Tibial artery (tissue), 4 donors: Measurements from ENCODE around the gene PCSK2.

ENCODE experiments used
- DNase-seq, 2 donors: peaks; one replicate each; pipeline ENCODE4 v3.0.0-alpha.2; 2019
- H3K27ac ChIP-seq, 2 donors: fragments of 200-600 bp; sonication (generic) in 1 of 2; 1 replicate in 1 of 2; 2 replicates in 1 of 2; pipeline ENCODE4 v1.5.1; 2018 to 2019; ENCODE audit warnings: mild to moderate bottlenecking in 1 of 2
- H3K27me3 ChIP-seq, 2 donors: fragments of 200-600 bp; sonication (generic) in 1 of 2; one replicate each; pipeline versions ENCODE4 v1.5.1 to v1.6.0; 2016 to 2019
- H3K36me3 ChIP-seq, 3 donors: fragments of 200-600 bp; sonication (generic) in 2 of 3; one replicate each; pipeline ENCODE4 v1.5.1; 2016 to 2019; ENCODE audit warnings: mild to moderate bottlenecking in 2 of 3
- H3K4me1 ChIP-seq, 4 donors: fragments of 200-600 bp; sonication (generic) in 2 of 4; 1 replicate in 3 of 4; 2 replicates in 1 of 4; pipeline ENCODE4 v1.5.1; 2016 to 2019
- H3K4me3 ChIP-seq, 2 donors: fragments of 200-600 bp; sonication (generic) in 1 of 2; 1 replicate in 1 of 2; 2 replicates in 1 of 2; pipeline ENCODE4 v1.5.1; 2018 to 2019; ENCODE audit warnings: mild to moderate bottlenecking in 2 of 2
- H3K9me3 ChIP-seq, 3 donors: fragments of 200-600 bp; sonication (generic) in 1 of 3; one replicate each; pipeline ENCODE4 v1.5.1; 2016 to 2019
- CTCF ChIP-seq, 2 experiments: fragments of 200-600 bp in 1 of 2; fragments of 450-650 bp in 1 of 2; IDR thresholded peaks; one replicate each; pipeline ENCODE4 v1.5.1; 2017 to 2019; ENCODE audit warnings: antibody characterized with exemption in 2 of 2, mild to moderate bottlenecking in 1 of 2, moderate library complexity in 1 of 2
- intact Hi-C: fragments of 100-400 bp; cut with DNase I; formaldehyde crosslinking; loops from one replicate; pipeline ENCODE4 v1.15.0; 2023; ENCODE audit warnings: low total_unique reads

Gene PCSK2

DNA sequence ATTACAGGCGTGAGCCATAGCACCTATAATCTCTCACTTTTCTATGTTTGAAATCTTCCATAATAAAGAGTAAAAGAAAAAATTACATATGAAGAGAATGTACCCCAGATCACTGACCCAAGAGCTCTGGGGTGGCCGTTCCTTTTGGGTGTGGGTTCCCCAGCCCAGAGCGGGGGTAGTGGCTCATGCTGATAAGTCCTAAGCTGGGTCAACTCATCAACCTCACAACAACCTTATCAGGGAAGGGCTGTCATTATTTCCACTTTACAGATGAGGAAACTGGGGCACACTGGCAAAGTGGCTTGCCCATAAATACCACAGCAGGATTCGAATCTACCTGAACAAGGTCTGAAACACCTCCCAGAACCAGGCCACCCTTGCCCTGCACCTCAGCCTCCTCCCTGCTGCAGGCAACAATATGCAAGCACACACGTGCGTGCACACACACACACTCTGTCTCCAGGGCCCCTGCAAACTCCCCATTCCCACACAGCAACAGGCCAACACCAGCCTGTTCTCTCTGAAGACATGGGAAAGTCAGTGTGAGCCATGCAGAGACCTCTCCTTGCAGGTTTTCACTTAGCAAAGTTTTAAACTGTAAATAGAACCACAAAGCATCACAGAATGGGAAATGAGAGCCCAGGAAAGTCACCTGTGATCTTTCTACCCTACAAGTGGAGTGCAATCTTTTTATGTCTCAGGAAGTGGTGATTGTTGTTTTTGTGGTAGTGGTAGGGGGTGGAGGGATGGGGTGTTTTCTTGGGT is 276.6 kb downstream of the PCSK2 start:
- Histone ChIP-seq H3K4me1 (peaks cover 0 to 13% (median 10%) of the 10 kb centered on the region in 4 donors), H3K36me3 (no peaks in the 10 kb centered on the region), H3K27me3 (no peaks in the 10 kb centered on the region), H3K27ac (no peak overlapping the region), H3K4me3 (no peak overlapping the region), H3K9me3 (no peaks in the 10 kb centered on the region)
- DNase-seq = no peak
- no peak for TF ChIP-seq CTCF (IDR thresholded peaks at IDR 0.05)
- intact Hi-C loops = loop anchor here (2.0 to 10.0 kb wide), 4 partner anchors 115 to 491 kb away; no protein-coding TSS in a partner anchor

DNA sequence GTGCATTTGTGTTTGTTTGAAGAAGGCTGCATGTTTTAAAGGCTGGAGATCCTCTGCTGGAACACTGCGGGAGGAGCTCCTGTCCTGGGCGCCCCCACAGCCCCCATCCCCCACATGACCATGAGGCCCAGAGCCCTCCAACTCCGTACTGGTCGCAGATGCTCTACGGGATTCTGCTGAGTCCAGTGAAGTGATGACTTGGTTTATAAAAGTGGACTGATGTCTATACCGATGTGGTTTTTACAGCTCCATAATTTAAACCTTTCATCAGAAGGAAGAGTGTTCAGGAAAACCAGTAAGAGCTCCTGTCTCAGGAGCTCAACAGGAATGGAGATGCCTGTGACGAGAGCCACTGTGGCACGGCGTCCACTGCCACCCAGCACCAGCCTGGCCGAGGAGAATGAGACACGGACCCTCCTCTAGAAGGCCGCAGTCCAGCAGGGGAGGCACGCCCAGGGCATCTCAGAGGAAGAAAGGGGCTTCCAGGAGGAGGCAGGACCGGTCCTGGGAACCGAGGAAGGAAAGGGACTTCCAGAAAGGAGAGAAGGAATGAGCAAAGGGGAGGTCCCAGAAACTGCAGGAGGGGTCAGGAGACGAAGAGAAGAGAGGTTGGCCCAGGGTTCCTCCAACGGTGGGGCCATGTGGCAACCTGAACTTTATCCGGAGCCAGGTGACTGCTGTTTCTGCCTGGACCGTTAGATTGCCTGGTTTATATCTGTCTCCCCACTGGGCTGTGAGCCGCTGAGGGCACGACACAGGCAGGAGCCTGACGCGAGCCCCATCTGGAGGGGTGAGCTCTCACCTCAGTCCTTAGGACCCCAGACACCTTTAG is 277.4 kb downstream of the PCSK2 start:
- intact Hi-C loops = loop anchor here (2.0 to 10.0 kb wide), 4 partner anchors 115 to 491 kb away; no protein-coding TSS in a partner anchor
- Histone ChIP-seq H3K9me3 (no peaks in the 10 kb centered on the region), H3K27me3 (no peaks in the 10 kb centered on the region), H3K4me1 (peaks cover 0 to 13% (median 10%) of the 10 kb centered on the region in 4 donors), H3K27ac (no peak overlapping the region), H3K4me3 (peak overlapping the region; percentile 52 to 57), H3K36me3 (no peaks in the 10 kb centered on the region)
- TF ChIP-seq CTCF (IDR thresholded peaks at IDR 0.05) = no peak
- no peak for DNase-seq

DNA sequence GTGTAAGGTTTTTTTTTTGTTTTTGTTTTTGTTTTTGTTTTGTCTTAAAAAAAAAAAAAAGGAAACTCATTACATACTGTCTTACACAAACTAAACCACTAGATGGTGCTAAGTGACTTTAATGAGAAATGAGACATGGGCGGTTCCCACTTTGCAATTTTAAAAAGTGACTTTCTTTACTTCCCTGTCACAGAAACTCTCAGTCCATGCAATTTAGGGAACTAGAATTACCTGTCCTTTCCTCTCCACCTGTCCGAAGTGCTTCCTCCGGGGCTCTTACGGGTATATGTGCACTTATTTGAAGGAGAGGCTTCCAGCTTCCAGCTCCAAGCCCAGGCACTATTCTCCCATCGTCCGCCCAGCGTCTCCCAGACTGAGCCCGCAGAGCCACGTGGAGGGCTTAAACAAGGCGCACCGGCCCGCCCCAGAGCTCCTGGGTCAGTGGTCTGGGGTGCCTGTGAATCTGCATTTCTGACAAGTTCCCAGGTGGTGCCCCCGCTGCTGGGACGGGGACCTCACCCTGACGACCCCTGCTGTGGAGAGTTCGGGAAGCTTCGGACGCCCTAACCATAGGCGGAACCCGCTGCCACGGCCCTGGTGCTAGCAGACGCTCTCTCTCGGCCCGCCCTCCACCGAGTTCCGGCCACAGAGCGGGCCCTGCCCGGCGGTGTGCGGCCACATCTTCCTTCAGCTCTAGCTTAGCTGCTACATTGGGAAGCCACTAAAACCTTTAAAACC is 278.2 kb downstream of the PCSK2 start:
- Histone ChIP-seq H3K27me3 (no peaks in the 10 kb centered on the region), H3K4me1 (peaks cover 0 to 13% (median 10%) of the 10 kb centered on the region in 4 donors), H3K4me3 (peak overlapping the region; percentile 52 to 57), H3K27ac (peak overlapping the region; percentile 42 to 55), H3K36me3 (no peaks in the 10 kb centered on the region), H3K9me3 (no peaks in the 10 kb centered on the region)
- peak; percentile 66 to 71 for TF ChIP-seq CTCF (IDR thresholded peaks at IDR 0.05)
- peak; percentile 49 to 78 for DNase-seq
- intact Hi-C loops = loop anchor here (2.0 to 10.0 kb wide), 4 partner anchors 114 to 490 kb away; no protein-coding TSS in a partner anchor

DNA sequence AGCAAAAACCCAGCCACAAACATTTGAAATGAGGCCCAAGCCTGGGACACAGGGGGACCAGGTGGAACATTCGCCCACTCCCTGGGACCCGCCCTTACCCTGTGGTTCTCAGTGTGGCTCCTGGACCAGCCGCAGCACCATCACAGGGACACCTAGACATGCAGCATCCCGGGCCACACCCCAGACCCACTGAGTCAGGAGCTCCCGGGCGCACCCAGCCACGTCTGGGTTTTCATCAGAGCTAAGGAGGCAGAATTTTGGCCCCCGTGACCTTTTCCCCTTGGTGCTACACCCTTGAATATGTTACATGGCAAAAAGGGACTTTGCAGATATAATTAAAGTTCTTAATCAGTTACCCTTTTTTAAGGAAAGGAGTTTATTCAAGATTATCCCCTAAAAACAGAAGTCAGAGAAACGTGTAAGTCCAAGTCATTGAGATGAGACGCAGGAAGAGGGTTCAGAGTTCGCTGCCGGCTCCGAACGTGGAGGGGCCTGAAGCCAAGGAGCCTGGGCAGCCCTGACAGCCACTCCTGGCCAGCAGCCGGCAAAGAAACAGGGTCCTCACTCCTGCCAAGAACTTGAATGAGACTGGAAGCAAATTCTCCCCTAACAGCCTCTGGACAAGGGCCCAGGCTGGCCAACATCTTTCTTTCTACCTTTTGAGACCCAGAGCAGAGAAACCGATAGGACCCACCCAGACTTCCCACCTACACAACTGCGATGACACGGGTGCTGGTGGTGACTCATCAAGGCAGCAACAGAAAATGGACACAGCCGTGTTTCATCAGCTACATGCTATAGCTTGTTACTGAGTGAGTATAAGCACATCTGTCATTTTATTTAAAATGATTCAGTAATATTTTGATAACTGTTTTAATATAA is 279.0 kb downstream of the PCSK2 start:
- no peaks in the 10 kb centered on the region for H3K36me3 ChIP-seq
- no peaks in the 10 kb centered on the region for H3K9me3 ChIP-seq
- peaks cover 0 to 13% (median 10%) of the 10 kb centered on the region in 4 donors for H3K4me1 ChIP-seq
- no peaks in the 10 kb centered on the region for H3K27me3 ChIP-seq
- peak overlapping the region; percentile 52 to 57 for H3K4me3 ChIP-seq
- no peak for TF ChIP-seq CTCF (IDR thresholded peaks at IDR 0.05)
- peak overlapping the region; percentile 42 to 55 for H3K27ac ChIP-seq
- intact Hi-C loops = loop anchor here (2.0 to 10.0 kb wide), 3 partner anchors 113 to 489 kb away; no protein-coding TSS in a partner anchor
- DNase-seq = no peak
